ENCODE measurements around the gene POFUT1.

The POFUT1 gene

GRCh38 chr20:32285082-32285620 lies 77.5 kb downstream of the POFUT1 start:
- no peak for DNase-seq

- no peak for DNase-seq
Measured at GRCh38 chr20:32285621-32286371, 78.1 kb downstream of the POFUT1 start.

GRCh38 chr20:32287231-32287638 lies 79.6 kb downstream of the POFUT1 start:
- DNase-seq: no peak

Measured in NCI-H774 (cell line).